ENCODE results near the gene KLF16.

KLF16 gene

DNA sequence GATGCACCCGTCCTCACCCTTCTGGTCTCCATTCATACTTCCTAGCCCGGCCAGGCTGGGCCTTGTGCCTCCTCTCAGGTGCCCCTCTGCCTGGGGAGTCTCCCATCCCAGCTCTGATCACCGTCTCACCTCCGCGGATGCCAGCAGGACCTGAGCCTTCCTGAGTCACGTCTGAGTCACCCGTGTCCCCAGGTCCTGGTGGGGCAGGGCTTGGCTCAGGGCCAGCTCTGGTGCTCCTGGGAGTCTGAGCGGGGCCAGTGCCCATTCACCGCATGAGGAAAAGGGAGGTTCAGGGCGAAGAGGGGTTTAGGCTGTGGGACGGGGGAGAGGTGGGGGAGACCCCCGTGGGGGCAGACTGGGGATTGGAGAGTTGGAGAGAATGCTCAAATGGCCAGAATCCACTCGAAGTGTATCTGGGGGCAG, 51.9 kb downstream of the KLF16 start:
- peak overlapping the region; percentile 31 for H3K4me3 ChIP-seq (ENCODE audit: low read length)
- no peak for DNase-seq (ENCODE audit: low read depth)
- TF ChIP-seq, protein P1, sequence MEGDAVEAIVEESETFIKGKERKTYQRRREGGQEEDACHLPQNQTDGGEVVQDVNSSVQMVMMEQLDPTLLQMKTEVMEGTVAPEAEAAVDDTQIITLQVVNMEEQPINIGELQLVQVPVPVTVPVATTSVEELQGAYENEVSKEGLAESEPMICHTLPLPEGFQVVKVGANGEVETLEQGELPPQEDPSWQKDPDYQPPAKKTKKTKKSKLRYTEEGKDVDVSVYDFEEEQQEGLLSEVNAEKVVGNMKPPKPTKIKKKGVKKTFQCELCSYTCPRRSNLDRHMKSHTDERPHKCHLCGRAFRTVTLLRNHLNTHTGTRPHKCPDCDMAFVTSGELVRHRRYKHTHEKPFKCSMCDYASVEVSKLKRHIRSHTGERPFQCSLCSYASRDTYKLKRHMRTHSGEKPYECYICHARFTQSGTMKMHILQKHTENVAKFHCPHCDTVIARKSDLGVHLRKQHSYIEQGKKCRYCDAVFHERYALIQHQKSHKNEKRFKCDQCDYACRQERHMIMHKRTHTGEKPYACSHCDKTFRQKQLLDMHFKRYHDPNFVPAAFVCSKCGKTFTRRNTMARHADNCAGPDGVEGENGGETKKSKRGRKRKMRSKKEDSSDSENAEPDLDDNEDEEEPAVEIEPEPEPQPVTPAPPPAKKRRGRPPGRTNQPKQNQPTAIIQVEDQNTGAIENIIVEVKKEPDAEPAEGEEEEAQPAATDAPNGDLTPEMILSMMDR (conservative IDR thresholded peaks at IDR 0.05; ENCODE audit: low read depth, low read length) = no peak

DNA sequence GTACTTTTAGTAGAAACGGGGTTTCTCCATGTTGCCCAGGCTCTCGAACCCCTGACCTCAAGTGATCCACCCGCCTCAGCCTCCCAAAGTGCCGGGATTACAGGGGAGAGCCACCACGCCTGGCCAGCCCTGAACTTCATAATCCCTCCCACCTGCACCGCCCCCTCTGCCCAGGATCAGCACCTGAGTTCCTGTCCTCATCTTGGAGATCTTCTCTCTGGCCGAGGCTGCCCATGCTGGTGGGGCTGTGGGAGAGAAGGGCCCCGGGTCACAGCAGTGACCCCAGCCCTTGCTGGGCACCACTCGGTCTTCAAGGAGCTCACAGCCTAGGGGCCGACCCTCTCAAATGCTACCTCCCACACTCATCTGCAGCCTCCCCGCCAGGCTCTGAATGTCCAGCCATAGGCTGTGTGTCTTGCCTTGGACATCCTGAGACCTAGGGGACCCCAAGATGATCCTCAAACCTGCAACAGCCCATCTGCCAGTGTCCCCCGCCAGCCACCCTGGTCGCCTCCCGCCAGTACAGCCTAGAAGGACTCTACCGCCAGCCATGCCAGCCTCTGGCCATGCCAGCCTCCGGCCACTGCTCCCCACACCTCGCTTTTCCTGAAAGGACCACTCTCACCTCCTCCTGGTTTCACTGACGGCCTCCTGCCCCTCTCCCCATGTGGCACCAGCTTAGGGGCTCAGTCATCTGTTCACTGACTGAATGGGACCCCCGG, 52.8 kb downstream of the KLF16 start:
- TF ChIP-seq, protein P1 (conservative IDR thresholded peaks at IDR 0.05; ENCODE audit: low read depth, low read length) = no peak
- no peak for DNase-seq (ENCODE audit: low read depth)
- no peak overlapping the region for H3K4me3 ChIP-seq (ENCODE audit: low read length)

DNA sequence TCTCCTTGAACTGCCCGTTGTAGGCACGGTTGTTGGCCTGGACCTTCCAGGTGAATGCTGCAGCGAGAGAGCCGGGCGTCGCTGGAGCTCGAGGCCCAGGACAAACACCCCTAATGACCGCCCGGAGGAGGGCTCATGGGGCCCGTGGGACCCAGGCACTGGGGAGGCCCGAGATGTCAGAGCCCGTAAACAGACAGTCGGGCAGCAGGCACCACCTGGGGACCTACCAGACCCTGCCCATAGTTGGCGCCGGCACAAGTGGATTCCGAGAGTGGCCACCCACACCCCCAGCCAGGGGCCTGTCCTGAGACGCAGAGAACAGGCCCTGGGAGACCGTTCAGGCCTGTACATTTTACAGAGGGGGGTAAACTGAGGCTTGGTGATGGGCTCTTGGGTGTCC, 53.7 kb downstream of the KLF16 start:
- TF ChIP-seq, protein P1 (conservative IDR thresholded peaks at IDR 0.05; ENCODE audit: low read depth, low read length) = no peak

DNA sequence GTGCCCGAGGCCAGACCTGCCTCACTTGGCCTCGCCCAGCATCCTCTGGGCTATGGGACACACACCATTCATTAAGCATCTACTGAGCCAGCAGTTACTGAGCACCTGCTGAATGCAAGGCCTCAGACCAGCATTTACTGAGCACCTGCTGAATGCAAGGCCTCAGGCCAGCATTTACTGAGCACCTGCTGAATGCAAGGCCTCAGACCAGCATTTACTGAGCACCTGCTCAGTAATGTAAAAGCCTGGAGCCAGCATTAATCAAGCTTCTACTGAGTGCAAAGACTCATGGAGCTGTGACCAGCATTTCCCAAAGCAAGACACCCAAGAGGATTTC, 55.0 kb downstream of the KLF16 start:
- no peak overlapping the region for H3K4me3 ChIP-seq (ENCODE audit: low read length)
- TF ChIP-seq, protein P1 (conservative IDR thresholded peaks at IDR 0.05; ENCODE audit: low read depth, low read length) = no peak
- DNase-seq (ENCODE audit: low read depth) = no peak

More for the DNA sequence above, 53.7 kb downstream of the KLF16 start:
- DNase-seq (ENCODE audit: low read depth) = no peak
- no peak overlapping the region for H3K4me3 ChIP-seq (ENCODE audit: low read length)

DNA sequence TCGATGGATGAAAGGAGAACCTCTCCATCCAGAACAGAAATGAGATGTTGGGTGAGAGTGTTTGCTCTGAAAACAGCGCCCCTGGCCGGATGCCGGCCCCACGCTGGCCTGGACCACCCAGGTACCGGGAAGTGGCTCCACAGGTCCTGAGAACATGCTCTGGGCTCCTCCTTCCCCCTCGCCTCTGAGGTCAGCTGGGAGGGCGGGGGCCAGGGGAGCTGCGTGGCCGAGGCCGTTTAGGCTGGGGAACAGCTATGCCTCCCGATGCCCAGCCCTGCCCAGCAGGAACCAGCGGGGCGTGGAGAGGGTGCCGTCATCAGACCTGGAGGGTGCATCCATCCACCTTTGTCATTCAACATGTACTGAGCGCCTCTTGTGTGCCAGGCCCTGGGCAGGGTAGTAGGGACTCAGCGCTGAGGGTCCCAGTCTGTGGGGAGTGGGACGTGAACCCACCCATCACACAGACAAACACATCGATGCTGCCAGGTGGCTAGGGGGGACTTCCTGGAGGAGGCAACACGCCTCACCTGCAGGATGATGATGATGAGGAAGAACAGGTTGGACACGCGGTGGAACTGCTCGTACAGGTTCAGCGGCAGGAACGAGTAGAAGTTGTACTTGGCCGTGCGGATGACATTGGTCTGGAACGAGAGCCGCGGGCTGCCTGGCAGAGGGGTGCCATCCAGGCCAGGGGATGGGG, 55.5 kb downstream of the KLF16 start:
- TF ChIP-seq, protein P1 (conservative IDR thresholded peaks at IDR 0.05; ENCODE audit: low read depth, low read length) = no peak
- DNase-seq (ENCODE audit: low read depth) = no peak
- no peak overlapping the region for H3K4me3 ChIP-seq (ENCODE audit: low read length)

DNA sequence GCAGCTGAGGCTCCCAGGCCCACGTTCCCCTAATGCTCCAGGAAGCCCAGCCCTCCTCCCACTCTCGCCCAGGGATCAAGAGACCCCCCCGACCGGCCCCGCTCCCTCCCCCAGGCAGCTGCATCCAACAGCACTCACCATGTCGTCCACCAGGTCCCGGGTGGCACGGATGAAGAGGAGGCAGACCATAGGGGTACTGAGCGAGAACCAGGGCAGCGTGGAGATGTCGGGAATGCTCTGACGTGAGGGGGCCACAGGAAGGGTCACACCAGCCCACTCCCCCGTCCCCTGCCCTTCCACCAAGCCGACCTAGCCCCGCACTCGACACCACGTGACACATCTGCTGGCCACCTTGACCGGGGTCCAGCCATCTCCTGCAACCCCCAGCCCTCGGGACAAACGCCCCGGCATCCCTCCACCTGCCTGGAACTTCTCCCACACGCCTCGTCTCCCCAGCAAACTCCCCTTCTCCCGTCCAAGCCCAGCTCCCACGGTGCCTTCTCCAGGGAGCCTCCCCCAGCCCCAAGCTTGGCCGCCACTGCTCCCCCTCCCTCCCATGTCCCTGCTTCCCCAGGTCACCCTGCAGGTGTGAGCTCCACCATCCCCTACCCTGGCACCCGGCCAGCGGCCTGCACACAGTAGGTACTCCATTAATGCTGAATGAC, 56.2 kb downstream of the KLF16 start:
- DNase-seq (ENCODE audit: low read depth) = no peak
- no peak overlapping the region for H3K4me3 ChIP-seq (ENCODE audit: low read length)
- TF ChIP-seq, protein P1 (conservative IDR thresholded peaks at IDR 0.05; ENCODE audit: low read depth, low read length) = no peak

Data from retinal pigment epithelial cell (primary cell).